Measurements from ENCODE around the gene AKAP13.
"Not testable (repeated sequence)": the region's sequence is repeated elsewhere in the genome, so short reads cannot be mapped to it uniquely, and the experiment has no call there.

The AKAP13 gene

DNA sequence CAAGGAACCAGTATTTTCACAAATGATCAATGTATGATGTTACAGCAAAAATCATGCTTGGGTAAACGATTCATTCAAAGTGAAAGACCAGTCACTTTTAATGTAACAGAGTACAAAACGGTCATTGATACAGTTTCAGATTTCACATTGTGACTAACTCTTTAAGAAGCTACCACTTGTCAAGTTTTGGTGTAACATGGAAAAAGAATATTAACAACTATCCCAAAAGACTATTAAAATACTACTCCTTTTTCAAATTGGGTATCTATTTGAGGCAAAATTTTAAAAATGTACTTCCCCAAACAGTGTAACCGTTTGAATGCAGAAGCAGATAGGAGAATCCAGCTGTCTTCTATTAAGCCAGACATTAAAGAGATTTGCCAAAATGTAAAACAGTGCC, 31.7 kb downstream of the AKAP13 start:
- DNase-seq (ENCODE audit: low spot score) = no peak

DNA sequence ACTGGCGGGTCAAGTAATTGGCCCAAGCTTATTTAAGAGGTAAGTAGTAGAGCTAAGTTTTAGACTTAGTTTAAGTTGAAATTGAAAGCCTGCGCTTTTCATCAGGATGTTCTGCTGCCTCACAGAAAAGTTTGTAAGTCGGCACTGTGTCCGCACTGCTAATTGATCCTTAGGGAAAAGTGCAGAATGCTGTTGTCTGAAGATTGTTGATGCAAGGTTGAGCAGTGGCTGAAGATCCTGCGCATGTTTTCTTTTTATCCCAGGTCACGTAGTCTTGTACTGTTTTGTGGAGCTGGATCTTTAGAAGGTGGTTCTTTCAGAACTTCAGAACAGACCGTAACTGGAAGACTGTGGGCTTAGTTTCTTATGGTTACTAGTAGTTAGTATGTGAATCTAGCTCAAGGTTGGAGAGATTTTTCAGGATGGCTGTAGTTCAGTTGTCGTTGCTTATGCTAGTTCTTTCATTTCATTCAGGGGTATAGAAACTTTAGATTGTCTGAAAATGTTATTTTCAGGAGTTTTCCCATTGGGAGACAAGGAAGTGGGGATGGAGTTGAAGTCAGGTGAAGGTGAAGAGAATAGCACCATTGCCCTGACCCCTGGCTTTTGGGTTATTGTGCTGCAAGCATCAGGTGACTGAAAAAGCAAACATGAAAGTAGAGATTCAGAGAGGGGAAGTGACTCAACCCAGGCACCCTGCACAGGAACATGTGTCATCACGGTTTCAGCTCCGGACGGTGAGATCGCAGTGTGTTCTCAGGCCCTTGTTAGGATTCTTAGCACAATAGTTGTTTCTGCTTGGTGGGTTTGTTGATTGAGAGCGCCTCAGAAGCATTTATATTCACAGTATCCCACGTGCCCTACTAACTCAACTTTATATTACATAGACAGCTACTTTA, 32.8 kb downstream of the AKAP13 start:
- no peak for DNase-seq (ENCODE audit: low spot score)

DNA sequence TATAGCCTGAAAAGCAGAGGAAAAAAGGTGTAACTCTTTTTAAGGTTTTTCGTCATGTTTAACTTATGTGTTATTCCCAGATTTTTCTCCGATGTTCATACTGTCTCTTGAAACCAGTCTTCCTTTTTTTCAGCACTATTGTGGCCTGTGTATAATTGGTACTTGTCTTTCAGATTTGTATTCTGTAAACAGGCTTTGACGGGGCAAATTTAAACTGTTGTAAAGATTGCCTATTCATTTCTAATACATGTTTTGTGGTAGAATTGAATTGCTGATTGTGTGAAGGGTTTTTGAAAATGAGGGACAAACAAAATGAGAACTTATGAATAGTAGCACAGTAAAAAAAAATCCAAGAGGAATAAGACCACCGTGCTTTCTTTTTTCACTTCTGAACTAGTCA, 33.6 kb downstream of the AKAP13 start:
- no peak for DNase-seq (ENCODE audit: low spot score)

DNA sequence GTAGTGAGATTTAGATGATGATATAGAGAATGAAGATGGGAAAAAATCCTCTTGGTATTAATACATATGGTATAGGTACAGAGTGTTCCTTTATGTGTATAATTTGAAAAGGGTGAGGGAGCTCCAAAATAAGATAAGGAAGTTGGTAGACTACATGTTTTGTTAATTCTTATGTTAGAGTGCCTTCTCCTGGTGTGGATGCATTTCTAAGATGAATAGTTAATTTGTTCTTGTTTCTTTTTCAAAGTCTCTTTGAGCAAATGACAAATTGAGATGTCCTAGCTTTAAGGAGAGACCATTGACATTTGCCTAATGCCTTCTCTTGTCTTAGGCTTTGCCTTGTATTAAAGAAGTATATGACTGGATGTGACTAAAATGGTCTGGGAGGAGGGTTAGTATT, 34.1 kb downstream of the AKAP13 start:
- DNase-seq (ENCODE audit: low spot score) = no peak

DNA sequence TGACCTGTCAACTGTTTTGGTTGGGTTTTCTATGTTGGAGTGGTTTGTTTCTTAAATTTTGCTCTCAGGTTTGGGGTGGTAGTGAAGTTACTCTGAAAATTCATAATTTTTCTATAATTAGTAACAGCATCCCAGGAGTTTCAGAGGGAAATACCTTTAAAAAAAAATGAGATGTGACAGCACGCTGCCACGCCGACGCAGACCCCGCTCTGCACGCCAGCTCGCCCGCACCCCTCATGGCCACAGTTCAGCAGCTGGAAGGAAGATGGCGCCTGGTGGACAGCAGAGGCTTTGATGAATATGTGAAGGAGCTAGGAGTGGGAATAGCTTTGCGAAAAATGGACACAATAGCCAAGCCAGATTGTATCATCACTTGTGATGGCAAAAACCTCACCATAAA, 34.6 kb downstream of the AKAP13 start:
- DNase-seq (ENCODE audit: low spot score) = no peak

DNA sequence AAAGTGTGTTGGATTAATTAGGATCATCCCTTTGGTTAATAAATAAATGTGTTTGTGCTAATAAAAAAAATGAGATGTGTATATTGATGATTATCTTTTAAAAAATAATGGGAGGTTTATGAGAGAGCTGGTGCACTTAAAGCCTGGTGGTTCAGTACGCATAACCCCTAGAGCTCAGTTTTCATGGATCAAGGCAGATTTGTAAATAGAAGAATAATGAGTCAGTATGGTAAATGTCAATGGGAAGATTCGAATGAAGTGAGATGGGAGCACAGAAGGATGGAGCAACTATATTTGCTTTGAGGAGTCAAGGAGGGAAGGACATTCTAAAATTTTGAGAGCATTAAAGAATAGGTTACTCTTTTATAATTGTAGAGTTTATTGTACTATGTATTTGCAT, 35.4 kb downstream of the AKAP13 start:
- DNase-seq (ENCODE audit: low spot score) = no peak

DNA sequence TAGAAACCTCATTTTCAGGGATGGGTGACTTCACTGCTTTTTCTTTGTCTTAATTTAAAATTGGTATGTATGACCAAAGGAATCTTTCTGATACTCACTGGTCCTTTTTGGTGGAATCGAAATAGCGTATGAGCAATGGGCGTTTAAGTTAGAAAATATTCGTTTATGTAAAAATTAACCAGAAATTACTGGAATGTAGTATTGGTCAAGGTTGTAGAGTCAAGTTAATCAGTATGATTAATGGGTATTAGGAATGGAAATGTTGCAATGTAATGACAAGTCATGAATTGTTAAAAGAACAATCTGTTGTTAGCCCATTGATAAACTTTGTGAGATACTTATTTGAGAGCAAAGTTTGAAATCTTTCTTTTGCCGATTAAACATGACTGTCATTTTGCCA, 36.9 kb downstream of the AKAP13 start:
- no peak for DNase-seq (ENCODE audit: low spot score)

DNA sequence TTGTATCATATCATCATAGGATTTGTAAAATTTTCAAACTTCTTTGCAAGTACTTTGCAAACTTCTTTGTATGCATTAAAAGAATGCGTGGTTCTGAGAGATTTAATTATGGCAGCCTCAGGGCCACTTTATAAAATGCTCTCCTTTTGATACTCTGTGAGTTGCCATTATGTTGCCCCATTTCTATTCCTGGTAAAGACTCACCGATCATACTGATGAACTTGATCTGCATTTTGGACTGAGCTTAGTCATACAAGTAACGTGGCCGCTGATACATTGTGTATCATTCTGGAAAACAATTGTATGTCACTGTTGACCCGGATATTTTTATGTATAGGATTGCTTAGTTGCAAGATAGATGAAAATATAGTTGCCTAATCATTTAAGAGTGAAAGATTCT, 38.8 kb downstream of the AKAP13 start:
- DNase-seq (ENCODE audit: low spot score) = no peak

DNA sequence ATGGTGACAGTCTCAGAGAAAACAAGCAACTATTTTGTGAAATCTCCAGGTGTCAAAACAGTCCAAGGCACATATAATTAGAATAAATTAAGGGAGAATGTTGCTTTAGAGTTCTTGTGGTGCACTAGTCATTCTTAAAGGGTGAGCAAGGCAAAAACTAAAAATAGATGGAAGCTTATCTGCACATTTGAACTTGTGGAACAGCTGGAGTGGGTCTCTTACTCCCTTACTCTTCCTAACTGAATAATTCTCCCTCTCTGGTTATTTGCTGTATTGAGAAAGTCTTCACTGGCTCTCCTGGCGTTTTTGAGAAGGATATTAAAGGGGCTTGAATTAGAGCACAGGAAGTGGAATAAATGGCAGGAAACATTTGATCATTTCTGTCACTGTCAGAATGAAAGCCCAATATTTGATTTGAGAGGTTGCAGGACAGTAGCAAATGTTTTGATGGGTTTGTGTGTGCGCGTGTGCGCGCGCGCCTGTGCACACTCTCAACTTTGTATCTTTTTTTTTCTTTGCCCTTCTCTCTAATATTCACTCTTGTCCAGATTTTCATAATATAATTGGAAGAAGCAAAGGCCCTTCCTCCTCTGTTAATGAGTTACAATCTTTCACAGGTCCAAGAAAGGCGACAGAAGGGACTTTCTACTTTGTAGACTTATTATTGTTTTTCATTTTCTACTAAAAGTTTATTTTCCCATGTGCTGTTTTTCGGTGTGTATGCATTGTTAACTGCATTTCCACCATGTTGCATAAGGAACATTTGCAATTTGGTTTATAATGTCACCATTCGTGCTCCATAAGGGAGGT, 40.9 kb downstream of the AKAP13 start:
- no peak for DNase-seq (ENCODE audit: low spot score)

DNA sequence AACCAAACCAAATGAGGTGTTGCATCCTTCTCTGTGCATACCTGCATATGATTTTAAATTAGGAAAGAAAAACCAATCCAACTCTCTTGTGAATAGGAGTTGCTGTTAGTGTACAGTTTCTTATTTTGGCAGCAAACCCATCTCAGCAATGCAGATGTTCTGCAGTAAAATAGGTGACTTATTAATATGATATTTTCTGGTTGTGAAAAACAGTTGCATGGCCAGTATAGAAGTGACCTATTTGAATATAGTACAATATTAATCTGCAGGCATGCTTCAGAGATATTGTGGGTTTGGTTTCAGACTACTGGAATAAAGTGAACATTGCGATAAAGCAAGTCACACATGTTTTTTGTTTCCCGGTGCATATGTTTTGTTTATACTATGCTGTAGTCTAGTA, 42.2 kb downstream of the AKAP13 start:
- DNase-seq (ENCODE audit: low spot score) = no peak

DNA sequence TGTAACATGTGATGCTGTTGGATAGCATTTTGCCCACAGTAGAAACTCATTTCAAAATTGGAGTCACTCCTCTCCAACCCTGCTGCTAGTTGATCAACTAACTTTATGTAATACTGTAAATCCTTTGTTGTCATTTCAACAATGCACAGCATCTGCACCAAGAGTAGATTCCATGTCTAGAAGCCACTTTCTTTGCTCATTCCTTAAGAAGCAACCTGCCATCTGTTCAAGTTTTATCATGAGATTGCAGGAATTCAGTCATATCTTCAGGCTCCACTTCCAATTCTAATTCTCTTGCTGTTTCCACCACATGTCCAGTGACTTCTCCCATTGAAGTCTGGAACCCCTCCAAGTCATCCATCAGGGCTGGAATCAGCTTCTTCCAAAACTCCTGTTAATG, 42.9 kb downstream of the AKAP13 start:
- DNase-seq (ENCODE audit: low spot score) = no peak

DNA sequence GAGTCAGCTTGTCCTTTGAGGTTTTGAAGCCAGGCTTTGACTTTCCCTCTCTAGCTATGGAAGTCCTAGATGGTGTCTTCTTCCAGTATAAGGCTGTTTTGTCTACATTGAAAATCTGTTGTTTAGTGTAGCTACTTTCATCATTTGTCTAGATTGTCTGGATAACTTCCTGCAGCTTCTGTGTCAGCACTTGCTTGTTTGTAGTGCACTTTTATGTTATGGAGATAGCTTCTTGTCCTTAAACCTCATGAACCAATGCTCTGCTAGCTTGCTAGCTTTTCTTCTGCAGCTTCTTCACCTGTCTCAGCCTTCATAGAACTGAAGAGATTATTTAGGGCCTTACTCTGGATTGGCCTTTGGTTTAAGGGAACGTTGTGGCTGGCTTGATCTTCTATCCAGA, 43.8 kb downstream of the AKAP13 start:
- no peak for DNase-seq (ENCODE audit: low spot score)

DNA sequence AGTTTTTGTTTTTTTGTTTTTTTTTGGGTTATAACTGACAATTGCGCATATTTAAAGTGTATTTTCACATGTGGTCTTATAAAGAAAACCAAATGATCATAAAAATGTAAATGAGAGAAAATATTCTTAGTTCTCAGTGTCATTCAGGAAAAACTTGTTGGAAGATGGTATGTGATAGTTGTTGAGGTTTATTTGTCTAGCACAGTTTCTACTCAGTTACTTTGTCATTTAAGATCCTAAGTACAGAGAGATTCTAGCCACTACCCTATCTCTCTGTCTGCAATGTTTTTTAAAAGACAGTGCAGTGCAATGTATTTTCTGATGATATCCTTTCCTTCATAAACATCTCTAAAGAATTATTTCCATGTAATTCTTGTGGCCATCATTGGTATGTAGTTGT, 46.1 kb downstream of the AKAP13 start:
- no peak for DNase-seq (ENCODE audit: low spot score)

DNA sequence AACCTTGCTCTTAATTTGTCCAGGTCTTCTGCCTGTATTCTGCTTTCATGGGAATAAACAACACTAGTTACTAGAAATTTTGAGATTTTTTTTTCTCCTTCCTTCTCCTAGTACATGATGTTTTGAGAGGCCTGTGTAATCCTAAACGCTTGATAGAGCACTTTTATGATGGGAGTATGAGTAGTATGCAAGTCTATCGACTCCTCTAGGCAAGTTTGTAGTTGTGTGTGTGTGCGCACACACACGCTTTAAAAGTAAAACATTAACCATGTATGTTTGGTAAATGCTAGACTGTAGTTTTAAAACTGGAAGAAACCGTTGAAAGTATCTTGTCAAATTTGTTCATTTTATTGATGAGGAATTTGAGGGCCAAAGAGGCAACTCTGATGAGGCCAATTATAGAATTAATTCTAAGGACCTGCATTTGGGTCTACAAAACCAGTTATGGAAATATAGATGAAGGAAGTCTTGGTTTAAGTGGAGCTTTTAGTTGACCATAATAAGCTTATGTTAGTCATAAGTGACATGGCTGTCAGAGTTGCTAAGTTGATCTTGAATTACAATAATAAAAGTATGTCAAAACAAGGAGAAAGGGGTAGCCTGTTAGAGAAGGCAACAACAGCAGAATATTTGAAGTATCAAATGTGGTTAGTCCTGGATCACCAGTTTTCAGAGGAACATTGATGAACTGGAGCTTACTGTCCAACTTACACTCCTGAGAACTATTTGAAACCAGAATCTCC, 47.1 kb downstream of the AKAP13 start:
- no peak for DNase-seq (ENCODE audit: low spot score)

DNA sequence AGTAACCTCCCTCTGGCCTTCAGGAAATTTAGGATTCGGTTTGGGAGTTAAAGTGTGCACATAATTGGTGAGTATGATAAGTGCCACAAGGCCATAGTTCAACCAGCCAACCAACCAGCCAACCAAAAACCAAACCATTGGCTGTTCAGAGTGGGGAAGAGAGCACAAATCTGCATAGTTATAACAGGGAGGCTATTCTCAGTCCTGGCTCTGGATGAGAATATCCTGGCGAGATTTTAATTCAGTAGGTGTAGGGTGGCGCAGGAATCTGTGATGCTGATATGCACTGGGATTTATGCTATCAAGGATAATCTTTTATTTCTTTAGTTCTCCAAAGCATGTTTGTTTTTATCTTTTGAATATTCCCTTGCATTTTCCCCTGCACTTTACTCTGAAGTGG, 49.1 kb downstream of the AKAP13 start:
- no peak for DNase-seq (ENCODE audit: low spot score)

DNA sequence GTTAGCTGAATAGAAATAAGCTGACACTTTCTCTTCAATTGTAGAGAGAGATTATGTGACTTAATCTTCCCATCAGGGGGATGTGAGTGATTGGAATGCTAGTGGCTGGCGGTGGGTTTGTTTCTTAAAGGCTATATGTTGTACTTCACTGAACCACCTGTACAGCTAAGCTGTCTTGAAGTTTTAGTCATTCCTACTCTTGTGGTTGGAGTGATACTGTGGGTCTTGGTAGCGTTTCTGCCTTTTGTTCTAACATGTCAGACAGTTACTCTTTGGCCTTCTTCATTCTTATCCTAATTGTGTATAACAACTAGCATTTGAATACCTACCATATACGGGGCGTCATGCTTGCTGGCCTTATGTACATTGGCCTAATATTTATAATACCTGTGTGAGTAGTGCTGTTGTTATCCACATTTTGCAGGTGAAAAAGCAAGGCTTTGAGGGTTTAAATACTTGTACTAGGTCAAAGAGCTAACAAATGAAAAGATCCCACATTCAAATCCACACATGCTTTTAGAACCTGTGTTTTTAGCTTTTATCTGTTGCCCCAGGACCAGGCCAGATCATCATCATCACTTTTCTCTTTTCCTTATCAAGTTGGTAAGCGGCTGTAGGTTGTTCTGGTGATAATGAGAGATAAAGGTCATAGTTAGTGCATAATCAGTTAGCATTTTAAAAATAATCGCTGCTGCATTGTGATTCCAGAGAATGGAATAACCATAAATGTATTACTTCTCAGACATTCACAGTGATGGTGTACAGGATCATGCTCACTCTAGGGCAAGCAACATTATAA, 50.2 kb downstream of the AKAP13 start:
- no peak for DNase-seq (ENCODE audit: low spot score)

DNA sequence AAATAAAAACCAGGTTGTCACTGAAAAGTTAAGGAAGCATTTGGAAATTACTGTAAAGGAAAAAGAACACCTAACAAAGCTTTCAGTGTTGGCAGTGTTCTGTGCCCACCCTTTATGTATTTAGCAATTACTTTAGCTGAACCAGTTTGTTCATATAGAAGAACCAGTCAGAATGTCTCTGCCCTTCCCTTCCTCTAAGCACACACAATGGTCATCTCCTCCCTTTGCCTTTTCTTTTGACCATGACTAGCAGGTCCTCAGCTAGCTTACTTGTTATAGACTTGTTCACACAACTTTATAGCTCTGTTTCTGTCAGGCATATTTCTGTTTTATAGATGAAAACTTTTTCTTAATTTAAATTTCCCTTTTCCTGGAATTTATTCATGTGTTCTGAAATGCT, 59.6 kb downstream of the AKAP13 start:
- DNase-seq (ENCODE audit: low spot score) = no peak

DNA sequence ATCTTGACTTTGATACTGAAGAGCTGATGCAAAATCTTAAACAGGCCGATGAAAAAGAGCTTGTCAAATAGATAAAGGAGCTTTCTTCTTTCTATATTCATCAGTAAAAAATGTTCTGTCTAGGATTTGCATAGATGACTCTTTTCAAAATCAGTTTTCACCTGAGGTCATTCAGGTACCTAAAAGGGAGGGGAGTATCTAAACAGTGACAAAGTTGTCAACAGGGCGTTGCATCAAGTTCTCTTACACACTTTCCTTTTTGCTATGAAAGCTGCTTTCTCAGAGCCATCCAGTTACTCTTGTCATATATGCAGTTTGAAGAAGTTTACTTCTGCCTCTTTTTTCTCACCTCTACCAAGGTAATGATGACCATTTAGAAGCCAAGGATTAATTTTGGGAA, 60.0 kb downstream of the AKAP13 start:
- no peak for DNase-seq (ENCODE audit: low spot score)

DNA sequence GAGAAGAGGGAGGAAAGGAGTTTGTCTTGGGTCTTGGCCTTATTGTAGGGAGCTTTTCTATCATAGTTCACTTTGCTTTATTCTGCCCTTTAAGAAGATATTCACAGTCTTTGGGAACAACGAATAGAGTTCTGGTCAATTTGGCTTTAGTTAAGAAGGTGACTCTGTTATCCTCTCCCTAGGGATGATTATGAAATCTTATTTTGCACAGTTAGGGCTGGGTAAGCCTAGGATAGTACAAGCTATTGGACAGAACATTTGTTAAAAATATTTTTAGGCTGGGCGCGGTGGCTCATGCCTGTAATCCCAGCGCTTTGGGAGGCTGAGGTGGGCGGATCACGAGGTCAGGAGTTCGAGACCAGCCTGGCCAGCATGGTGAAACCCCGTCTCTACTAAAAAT, 61.5 kb downstream of the AKAP13 start:
- not testable (repeated sequence) for DNase-seq (ENCODE audit: low spot score)

DNA sequence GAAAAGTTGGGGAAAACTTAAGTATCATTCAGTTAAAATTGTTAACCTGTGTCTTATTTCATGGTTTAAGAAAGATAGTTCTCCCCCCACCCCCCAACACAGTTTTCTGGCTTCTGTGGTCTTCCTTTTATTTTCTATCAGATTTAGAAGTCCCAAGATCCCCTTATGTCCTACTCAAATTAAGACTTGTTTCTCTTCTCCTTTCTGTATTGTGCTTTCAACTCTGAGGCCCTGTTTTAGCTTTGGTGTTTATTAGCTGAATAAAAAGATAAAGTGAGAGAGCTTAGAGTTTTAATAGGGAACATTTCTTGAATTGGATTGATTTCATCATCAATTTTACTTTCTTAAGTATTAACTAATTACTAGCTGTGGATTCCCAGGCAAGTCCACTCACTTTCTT, 62.6 kb downstream of the AKAP13 start:
- DNase-seq (ENCODE audit: low spot score) = no peak

DNA sequence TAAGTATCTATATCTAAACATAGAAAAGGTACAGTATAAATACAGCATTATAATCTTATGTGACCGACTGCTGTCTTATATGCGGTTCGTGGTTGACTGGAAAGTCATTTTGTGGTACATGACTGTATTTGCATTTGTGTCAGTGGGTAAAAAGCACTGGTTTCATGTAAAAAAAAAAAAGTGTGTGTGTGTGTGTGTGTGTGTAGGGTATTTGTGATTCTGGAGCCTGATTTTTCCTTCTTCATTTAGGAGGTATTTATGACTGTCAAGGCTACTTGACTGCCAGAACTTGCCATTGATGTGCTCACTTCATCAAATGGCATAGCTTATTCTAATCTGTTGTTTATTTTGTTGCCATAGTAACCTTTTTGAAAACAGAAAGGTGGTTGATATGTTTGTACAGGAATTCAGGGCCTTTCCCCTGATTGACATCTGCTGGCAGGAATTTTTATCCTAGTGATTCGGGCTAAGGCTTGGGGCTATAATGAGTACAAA, 63.2 kb downstream of the AKAP13 start:
- no peak for DNase-seq (ENCODE audit: low spot score)

Data from putamen (tissue), 1 donor.